Gastroesophageal sphincter (tissue), 4 donors: ENCODE data around the gene SLAMF8. TPM values are rescaled to one million over a fixed set of nuclear protein-coding genes. Genes with fewer than 3 reads are reported as not detected.

ENCODE experiments used
- ATAC-seq: fragments of 150-250 bp; one replicate; pipeline ENCODE4 v1.9.1; 2016; ENCODE audit warnings: mild to moderate bottlenecking, moderate library complexity
- H3K27ac ChIP-seq, 4 donors: fragments of 200-600 bp; sonication (generic) in 3 of 4; 1 replicate in 3 of 4; 2 replicates in 1 of 4; pipeline ENCODE4 v1.5.1; 2016 to 2019
- H3K27me3 ChIP-seq: fragments of 200-600 bp; sonication (generic); one replicate; pipeline ENCODE4 v1.5.1; 2019
- H3K36me3 ChIP-seq, 2 donors: fragments of 200-600 bp; sonication (generic); one replicate each; pipeline ENCODE4 v1.5.1; 2019; ENCODE audit warnings: control low read depth in 1 of 2
- H3K4me1 ChIP-seq, 3 donors: fragments of 200-600 bp; sonication (generic); 1 replicate in 2 of 3; 2 replicates in 1 of 3; pipeline ENCODE4 v1.5.1; 2016 to 2019; ENCODE audit warnings: control low read depth in 2 of 3
- H3K4me3 ChIP-seq, 2 donors: fragments of 200-600 bp; sonication (generic); one replicate each; pipeline ENCODE4 v1.5.1; 2019; ENCODE audit warnings: mild to moderate bottlenecking in 1 of 2, moderate library complexity in 1 of 2
- H3K9me3 ChIP-seq, 3 donors: fragments of 200-600 bp; sonication (generic); one replicate each; pipeline ENCODE4 v1.5.1; 2017 to 2019; ENCODE audit warnings: control low read depth in 2 of 3
- EP300 ChIP-seq: sonication (generic); formaldehyde crosslinking; IDR thresholded peaks from one replicate; pipeline ENCODE4 v1.6.1; 2017; ENCODE audit warnings: antibody characterized with exemption, mild to moderate bottlenecking
- POLR2A ChIP-seq, 2 donors: fragments of 450-650 bp; IDR thresholded peaks; one replicate each; pipeline ENCODE4 v1.6.1; 2017; ENCODE audit warnings: antibody characterized with exemption in 2 of 2, mild to moderate bottlenecking in 2 of 2, moderate library complexity in 1 of 2
- POLR2AphosphoS5 ChIP-seq: sonication (generic); formaldehyde crosslinking; IDR thresholded peaks from one replicate; pipeline ENCODE4 v1.6.1; 2017; ENCODE audit warnings: antibody characterized with exemption
- WGBS, 2 donors: methylation state at CpG; one replicate each; pipeline ENCODE4 v1.1.5; 2018; ENCODE audit warnings: low coverage in 1 of 2; 5-methylcytosine and 5-hydroxymethylcytosine counted together
- total RNA-seq, 4 donors: library from RNA; depleted of rRNA; stranded (reverse); fragments of >200 nt; gene quantifications; one replicate each; pipeline ENCODE4 v1.1.0, GENCODE V29; 2016
- TF ChIP-seq, protein P1 (sequence below), 4 experiments: fragments of 200-600 bp in 2 of 4; fragments of 450-650 bp in 2 of 4; sonication (generic) in 1 of 4; IDR thresholded peaks; one replicate each; pipeline ENCODE4 v1.5.1; 2017 to 2019; ENCODE audit warnings: antibody characterized with exemption in 4 of 4, mild to moderate bottlenecking in 2 of 4, moderate library complexity in 2 of 4

Gene SLAMF8
- total RNA-seq, 4 donors from 2014 or later, result 1.4 to 4.3 (median 4.2) TPM; not detected in 1

DNA sequence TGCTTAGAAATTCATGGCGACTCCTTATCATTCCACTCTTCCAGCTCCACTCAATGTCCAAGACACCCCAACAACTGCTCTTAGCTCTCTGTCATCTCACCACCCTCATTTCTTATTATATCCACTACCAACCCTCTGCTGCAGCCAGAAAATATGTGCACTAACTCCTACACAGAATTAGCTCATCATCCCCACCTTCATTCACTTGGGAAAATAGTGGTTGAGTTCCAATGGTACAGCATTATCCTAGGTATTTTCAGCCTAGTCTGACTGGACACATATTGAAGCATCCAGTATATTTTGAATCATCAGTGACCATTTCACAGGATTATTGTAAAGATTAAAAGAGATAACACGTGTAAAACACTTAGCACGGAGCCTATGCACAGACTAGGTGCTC lies 52.5 kb downstream of the SLAMF8 start:
- H3K9me3 ChIP-seq, result no peaks in the 10 kb centered on the region

DNA sequence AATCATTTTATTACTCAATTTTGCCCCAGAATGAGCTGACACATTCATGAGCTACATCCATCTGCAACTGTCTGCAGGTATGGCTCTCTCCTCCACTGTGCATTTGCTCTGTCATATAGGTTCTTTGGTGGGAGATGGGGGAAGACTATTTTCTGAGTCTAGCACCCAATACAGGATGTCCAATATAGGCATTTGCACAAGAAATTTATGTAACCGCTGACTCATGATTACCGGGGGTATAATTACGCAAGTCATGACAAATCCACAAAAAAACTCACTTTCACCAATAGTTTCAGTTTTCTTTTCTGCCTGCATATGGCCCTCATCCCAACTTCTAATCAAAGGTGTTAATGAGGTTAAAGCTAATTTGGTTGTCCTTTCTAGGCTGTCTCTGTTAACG lies 53.3 kb downstream of the SLAMF8 start:
- H3K27me3 ChIP-seq, result no peaks in the 10 kb centered on the region
- no peaks in the 10 kb centered on the region for H3K9me3 ChIP-seq
- peaks cover 0 to 8% (median 0%) of the 10 kb centered on the region in 3 donors for H3K4me1 ChIP-seq
- no peak for ATAC-seq
- WGBS, 2 donors, result 61 to 90% methylated on average over 3 to 4 of the region's 4 CpGs
- peaks cover 0 to 3% of the 10 kb centered on the region in 2 donors for H3K36me3 ChIP-seq
- no peak overlapping the region for H3K4me3 ChIP-seq
- TF ChIP-seq POLR2AphosphoS5 (no peak), POLR2A (IDR thresholded peaks at IDR 0.05) (no peak), EP300 (no peak)
- TF ChIP-seq, protein P1, sequence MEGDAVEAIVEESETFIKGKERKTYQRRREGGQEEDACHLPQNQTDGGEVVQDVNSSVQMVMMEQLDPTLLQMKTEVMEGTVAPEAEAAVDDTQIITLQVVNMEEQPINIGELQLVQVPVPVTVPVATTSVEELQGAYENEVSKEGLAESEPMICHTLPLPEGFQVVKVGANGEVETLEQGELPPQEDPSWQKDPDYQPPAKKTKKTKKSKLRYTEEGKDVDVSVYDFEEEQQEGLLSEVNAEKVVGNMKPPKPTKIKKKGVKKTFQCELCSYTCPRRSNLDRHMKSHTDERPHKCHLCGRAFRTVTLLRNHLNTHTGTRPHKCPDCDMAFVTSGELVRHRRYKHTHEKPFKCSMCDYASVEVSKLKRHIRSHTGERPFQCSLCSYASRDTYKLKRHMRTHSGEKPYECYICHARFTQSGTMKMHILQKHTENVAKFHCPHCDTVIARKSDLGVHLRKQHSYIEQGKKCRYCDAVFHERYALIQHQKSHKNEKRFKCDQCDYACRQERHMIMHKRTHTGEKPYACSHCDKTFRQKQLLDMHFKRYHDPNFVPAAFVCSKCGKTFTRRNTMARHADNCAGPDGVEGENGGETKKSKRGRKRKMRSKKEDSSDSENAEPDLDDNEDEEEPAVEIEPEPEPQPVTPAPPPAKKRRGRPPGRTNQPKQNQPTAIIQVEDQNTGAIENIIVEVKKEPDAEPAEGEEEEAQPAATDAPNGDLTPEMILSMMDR (IDR thresholded peaks at IDR 0.05), result no peak
- no peak overlapping the region for H3K27ac ChIP-seq

More for the DNA sequence above, 52.5 kb downstream of the SLAMF8 start:
- H3K36me3 ChIP-seq, result peaks cover 0 to 2% of the 10 kb centered on the region in 2 donors
- no peak overlapping the region for H3K4me3 ChIP-seq
- 83 to 93% methylated on average over 3 of the region's 3 CpGs for WGBS, 2 donors
- H3K27ac ChIP-seq, result no peak overlapping the region
- TF ChIP-seq EP300 (no peak), POLR2A (IDR thresholded peaks at IDR 0.05) (no peak)
- no peaks in the 10 kb centered on the region for H3K27me3 ChIP-seq
- ATAC-seq, result no peak
- peaks cover 0 to 8% (median 0%) of the 10 kb centered on the region in 3 donors for H3K4me1 ChIP-seq

DNA sequence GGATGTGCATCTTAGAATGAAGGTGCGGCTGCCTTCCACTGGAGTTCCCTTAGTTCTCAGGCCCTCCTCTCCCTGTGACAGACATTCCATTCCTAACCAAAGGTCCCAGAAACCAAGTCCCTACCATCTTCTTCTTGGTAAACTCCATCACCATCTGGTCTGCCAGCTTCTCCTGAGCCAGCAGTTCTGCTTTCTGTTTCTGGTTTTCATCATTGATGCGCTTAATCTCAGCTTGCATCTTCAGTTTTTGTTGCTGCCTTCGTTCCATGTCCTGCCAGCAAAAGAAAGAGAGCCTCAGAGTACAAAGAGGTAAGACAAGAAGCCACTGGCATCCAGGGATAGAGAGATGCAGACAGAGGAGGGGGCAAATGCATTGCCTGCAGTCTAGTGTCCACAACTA lies 53.8 kb downstream of the SLAMF8 start:
- ATAC-seq, result no peak
- Histone ChIP-seq H3K27me3 (no peaks in the 10 kb centered on the region), H3K27ac (no peak overlapping the region), H3K36me3 (peaks cover 0 to 3% of the 10 kb centered on the region in 2 donors), H3K4me3 (no peak overlapping the region), H3K4me1 (peaks cover 0 to 8% (median 0%) of the 10 kb centered on the region in 3 donors), H3K9me3 (no peaks in the 10 kb centered on the region)
- TF ChIP-seq POLR2A (IDR thresholded peaks at IDR 0.05) (no peak), POLR2AphosphoS5 (no peak), EP300 (no peak)
- TF ChIP-seq, protein P1 (IDR thresholded peaks at IDR 0.05), result no peak
- 83% methylated on average over 3 of the region's 3 CpGs; no CpG with 5 or more reads in 1 of the 2 donors for WGBS, 2 donors

DNA sequence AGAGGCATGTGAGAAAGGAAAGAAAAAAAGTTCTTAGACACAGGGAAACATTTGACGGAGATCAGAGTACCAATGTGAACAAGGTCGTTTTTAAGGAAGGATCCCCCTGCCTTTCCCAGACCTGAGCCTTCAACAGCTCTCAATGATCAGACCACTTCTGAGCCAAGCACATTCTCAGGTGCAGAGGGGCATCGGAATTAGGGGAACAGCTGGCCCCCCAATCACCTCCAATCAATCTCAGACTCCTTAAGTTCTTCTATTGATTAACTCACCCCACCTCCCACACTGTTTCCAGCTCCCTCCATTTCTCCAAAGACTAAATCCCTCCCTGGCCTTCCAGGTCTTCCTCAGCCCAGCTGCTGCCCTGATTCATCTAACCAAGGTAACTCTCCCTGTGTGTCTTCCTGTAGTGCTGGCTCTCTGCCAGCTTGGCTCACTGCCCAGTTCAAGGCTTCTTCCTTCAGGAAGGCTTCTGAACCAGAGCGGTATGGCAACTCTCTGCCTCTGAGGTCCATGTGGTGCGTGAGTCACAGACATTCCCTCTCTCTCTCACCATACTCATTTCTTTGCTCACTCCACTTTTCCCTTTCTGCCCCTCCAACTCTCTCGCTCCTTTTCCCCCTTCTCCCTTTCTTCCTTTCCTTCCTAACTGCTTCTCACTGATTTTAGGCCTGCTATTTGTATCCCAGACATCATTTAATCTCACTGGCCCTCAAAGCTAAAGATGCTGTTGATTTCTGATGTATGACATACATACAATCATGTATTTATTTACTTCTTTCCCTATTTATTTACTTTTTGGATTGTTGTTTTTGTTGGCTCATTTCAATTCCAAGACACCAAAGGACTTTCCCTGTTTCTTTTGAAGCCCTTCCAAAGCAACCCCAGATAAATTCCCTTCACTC lies 55.2 kb downstream of the SLAMF8 start:
- Histone ChIP-seq H3K9me3 (no peaks in the 10 kb centered on the region), H3K4me1 (peaks cover 0 to 8% (median 0%) of the 10 kb centered on the region in 3 donors), H3K4me3 (no peak overlapping the region), H3K27ac (no peak overlapping the region), H3K36me3 (peaks cover 0 to 3% of the 10 kb centered on the region in 2 donors), H3K27me3 (no peaks in the 10 kb centered on the region)
- TF ChIP-seq, protein P1 (IDR thresholded peaks at IDR 0.05), result no peak
- TF ChIP-seq EP300 (no peak), POLR2AphosphoS5 (no peak), POLR2A (IDR thresholded peaks at IDR 0.05) (no peak)
- WGBS, 2 donors, result 56 to 62% methylated on average over 6 of the region's 6 CpGs
- ATAC-seq, result no peak

DNA sequence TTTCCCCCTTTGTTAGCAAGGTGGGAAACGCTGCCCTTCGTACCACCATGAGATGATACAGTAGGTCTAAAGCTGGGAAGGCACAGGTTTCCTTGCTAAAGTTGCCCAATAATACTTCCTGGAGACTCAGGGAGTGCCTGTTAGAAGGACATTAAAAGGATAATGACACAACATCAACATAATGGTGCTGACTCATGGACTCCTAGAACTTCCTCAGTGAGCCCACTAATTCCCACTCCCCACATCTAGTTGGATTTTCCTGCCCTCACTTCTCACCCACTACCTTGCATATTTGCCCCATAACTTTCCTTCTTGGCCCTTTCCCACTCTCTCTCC lies 55.8 kb downstream of the SLAMF8 start:
- TF ChIP-seq POLR2A (IDR thresholded peaks at IDR 0.05) (no peak), POLR2AphosphoS5 (no peak), EP300 (no peak)
- TF ChIP-seq, protein P1 (IDR thresholded peaks at IDR 0.05), result no peak
- H3K36me3 ChIP-seq, result peaks cover 0 to 3% of the 10 kb centered on the region in 2 donors
- WGBS, 2 donors, result 81 to 86% methylated on average over 2 of the region's 2 CpGs
- ATAC-seq, result no peak
- H3K9me3 ChIP-seq, result no peaks in the 10 kb centered on the region
- peaks cover 0 to 8% (median 0%) of the 10 kb centered on the region in 3 donors for H3K4me1 ChIP-seq
- H3K4me3 ChIP-seq, result no peak overlapping the region
- H3K27me3 ChIP-seq, result no peaks in the 10 kb centered on the region
- no peak overlapping the region for H3K27ac ChIP-seq
